H1 (cell line): ENCODE results near the gene DAPK1. TPM values are rescaled to one million over a fixed set of nuclear protein-coding genes. Genes with fewer than 3 reads are reported as not detected.

Experiments used
- CTCF ChIA-PET: fragments of 300-600 bp; sonication (Branson Sonifier 250); formaldehyde crosslinking; loops from one replicate; lab custom pipeline; 2021; ENCODE audit not compliant: partially characterized antibody; lab: Charles Lee
- POLR2A ChIA-PET: fragments of 300-600 bp; sonication (Branson Sonifier 250); formaldehyde crosslinking; loops from one replicate; lab custom pipeline; 2021; ENCODE audit warnings: inconsistent platforms; ENCODE audit not compliant: partially characterized antibody; lab: Charles Lee
- DNase-seq, 2 experiments: peaks; one replicate each; pipeline versions ENCODE4 v3.0.0 to v3.0.0-alpha.2; 2010 to 2022; ENCODE audit warnings: low spot score in 2 of 2, low read depth in 1 of 2, mixed read lengths in 1 of 2
- FAIRE-seq: peaks from 2 replicates; lab custom pipeline; 2011; peaks lifted over from hg19 to GRCh38; lab: Jason Lieb, UNC
- H2AFZ ChIP-seq: 2 replicates; pipeline ENCODE4 v1.8.1; 2012; ENCODE audit warnings: low read length, inconsistent platforms
- H2AK5ac ChIP-seq: 2 replicates; pipeline ENCODE4 v1.6.1; 2013; ENCODE audit warnings: low read depth, low read length
- H2BK120ac ChIP-seq: replicated peaks from 2 replicates; pipeline ENCODE3; 2013; ENCODE audit warnings: low read depth, low read length, inconsistent platforms
- H2BK12ac ChIP-seq: 2 replicates; pipeline ENCODE4 v1.6.1; 2013; ENCODE audit warnings: low read depth, low read length
- H2BK15ac ChIP-seq: 2 replicates; pipeline ENCODE4 v1.6.1; 2013; ENCODE audit warnings: low read length
- H2BK20ac ChIP-seq: 2 replicates; pipeline ENCODE4 v1.6.1; 2013; ENCODE audit warnings: low read length
- H2BK5ac ChIP-seq: 2 replicates; pipeline ENCODE4 v1.6.1; 2013; ENCODE audit warnings: low read depth, low read length
- H3K14ac ChIP-seq: 2 replicates; pipeline ENCODE4 v1.6.1; 2013; ENCODE audit warnings: inconsistent platforms; ENCODE audit not compliant: insufficient read length
- H3K18ac ChIP-seq: 2 replicates; pipeline ENCODE4 v1.6.1; 2013; ENCODE audit warnings: low read length; ENCODE audit errors: extremely low read depth
- H3K23ac ChIP-seq: 2 replicates; pipeline ENCODE4 v1.6.1; 2013; ENCODE audit warnings: inconsistent platforms; ENCODE audit not compliant: insufficient read length
- H3K23me2 ChIP-seq: 2 replicates; pipeline ENCODE4 v1.6.1; 2013; ENCODE audit warnings: low read depth, low read length
- H3K27ac ChIP-seq: 2 replicates; pipeline ENCODE4 v1.6.1; 2011; ENCODE audit warnings: low read depth, low read length, inconsistent platforms
- H3K27me3 ChIP-seq, 4 experiments: replicated peaks in 1 of 4; 1 replicate in 1 of 4; 2 replicates in 3 of 4; pipeline versions ENCODE4 v1.6.1 to v1.8.1; 2011 to 2013; ENCODE audit warnings: low read length in 3 of 4, mild to moderate bottlenecking in 3 of 4, inconsistent platforms in 2 of 4, mixed read lengths in 2 of 4, moderate library complexity in 1 of 4; ENCODE audit not compliant: control insufficient read depth in 3 of 4, insufficient read depth in 3 of 4; ENCODE audit errors: extremely low read depth in 1 of 4
- H3K36me3 ChIP-seq, 4 experiments: 2 replicates each; pipeline versions ENCODE4 v1.6.1 to v1.8.1; 2011 to 2013; ENCODE audit warnings: mild to moderate bottlenecking in 4 of 4, low read length in 3 of 4, moderate library complexity in 2 of 4, control low read depth in 1 of 4, inconsistent platforms in 1 of 4; ENCODE audit not compliant: insufficient read depth in 4 of 4, control insufficient read depth in 2 of 4
- H3K4ac ChIP-seq: replicated peaks from 2 replicates; pipeline ENCODE3; 2013; ENCODE audit warnings: low read length, low read depth, mixed read lengths, inconsistent platforms; ENCODE audit not compliant: insufficient read length
- H3K4me1 ChIP-seq, 4 experiments: replicated peaks in 1 of 4; 1 replicate in 1 of 4; 2 replicates in 3 of 4; pipeline versions ENCODE4 v1.6.1 to v1.8.1; 2011 to 2013; ENCODE audit warnings: low read length in 3 of 4, inconsistent platforms in 2 of 4, mixed read lengths in 1 of 4; ENCODE audit not compliant: insufficient read depth in 4 of 4, control insufficient read depth in 3 of 4
- H3K4me2 ChIP-seq, 2 experiments: 2 replicates each; pipeline versions ENCODE4 v1.6.1 to v1.8.1; 2011 to 2013; ENCODE audit warnings: low read depth in 2 of 2, low read length in 2 of 2, control low read depth in 1 of 2, inconsistent platforms in 1 of 2, mild to moderate bottlenecking in 1 of 2; ENCODE audit not compliant: insufficient read depth in 1 of 2
- H3K4me3 ChIP-seq, 4 experiments: fragments of 200-600, 300-600 bp in 1 of 4; sonication (generic), shearing (Covaris generic), sonication (Bioruptor Twin) in 1 of 4; 2 replicates each; pipeline versions ENCODE4 v1.5.1 to v1.8.1; 2011 to 2016; ENCODE audit warnings: low read length in 4 of 4, low read depth in 3 of 4, control low read depth in 2 of 4, inconsistent platforms in 2 of 4, mild to moderate bottlenecking in 2 of 4, mixed read lengths in 1 of 4, moderate library complexity in 1 of 4; ENCODE audit not compliant: insufficient read depth in 2 of 4; ENCODE audit errors: extremely low read depth in 1 of 4
- H3K56ac ChIP-seq: replicated peaks from 2 replicates; pipeline ENCODE3; 2013; ENCODE audit warnings: low read depth, mild to moderate bottlenecking, mixed read lengths, low read length, inconsistent platforms; ENCODE audit not compliant: insufficient read length
- H3K79me1 ChIP-seq: 2 replicates; pipeline ENCODE4 v1.6.1; 2013; ENCODE audit warnings: low read depth, low read length, control low read depth
- H3K79me2 ChIP-seq, 2 experiments: 2 replicates each; pipeline versions ENCODE4 v1.6.1 to v1.8.1; 2012 to 2013; ENCODE audit warnings: low read length in 2 of 2, mild to moderate bottlenecking in 2 of 2, inconsistent platforms in 1 of 2; ENCODE audit not compliant: insufficient read depth in 2 of 2, control insufficient read depth in 1 of 2
- H3K9ac ChIP-seq, 4 experiments: replicated peaks in 1 of 4; 1 replicate in 1 of 4; 2 replicates in 3 of 4; pipeline versions ENCODE4 v1.6.1 to v1.8.1; 2011 to 2013; ENCODE audit warnings: low read depth in 3 of 4, low read length in 3 of 4, control low read depth in 2 of 4, mild to moderate bottlenecking in 2 of 4, moderate library complexity in 2 of 4, inconsistent platforms in 1 of 4; ENCODE audit errors: extremely low read depth in 1 of 4
- H3K9me3 ChIP-seq, 2 experiments: 2 replicates each; pipeline versions ENCODE4 v1.6.1 to v1.8.1; 2012 to 2013; ENCODE audit warnings: mild to moderate bottlenecking in 2 of 2, moderate library complexity in 2 of 2, control low read depth in 1 of 2, inconsistent platforms in 1 of 2, low read depth in 1 of 2, low read length in 1 of 2, mixed read lengths in 1 of 2; ENCODE audit not compliant: insufficient read depth in 2 of 2
- H4K20me1 ChIP-seq, 2 experiments: replicated peaks in 1 of 2; 2 replicates each; pipeline versions ENCODE3 to v1.8.1; 2011 to 2013; ENCODE audit warnings: inconsistent platforms in 2 of 2, low read length in 2 of 2, mild to moderate bottlenecking in 1 of 2; ENCODE audit not compliant: insufficient read depth in 2 of 2, control insufficient read depth in 1 of 2
- H4K5ac ChIP-seq: 2 replicates; pipeline ENCODE4 v1.6.1; 2013; ENCODE audit warnings: low read length, low read depth, mixed read lengths, inconsistent platforms; ENCODE audit not compliant: insufficient read length
- H4K8ac ChIP-seq: 2 replicates; pipeline ENCODE4 v1.8.0; 2013; ENCODE audit warnings: mild to moderate bottlenecking, moderate library complexity, low read length, inconsistent platforms; ENCODE audit not compliant: insufficient read depth; ENCODE audit errors: extremely low read depth
- H4K91ac ChIP-seq: replicated peaks from 2 replicates; pipeline ENCODE3; 2013; ENCODE audit warnings: low read length, mixed read lengths, inconsistent platforms; ENCODE audit not compliant: insufficient read length
- CEBPB ChIP-seq: IDR thresholded peaks from 2 replicates; pipeline ENCODE4 v1.6.1; 2012; ENCODE audit warnings: low read depth, low read length
- HDAC6 ChIP-seq: IDR thresholded peaks from one replicate; pipeline ENCODE4 v1.7.1; 2012; ENCODE audit warnings: low read depth, mild to moderate bottlenecking, inconsistent platforms, low read length, moderate library complexity
- JUND ChIP-seq: IDR thresholded peaks from 2 replicates; pipeline ENCODE4 v1.6.1; 2011; ENCODE audit warnings: mild to moderate bottlenecking, improper control_type of control experiment, low read length
- KDM1A ChIP-seq: fragments of 200-600, 300-600 bp; sonication (generic); IDR thresholded peaks from 2 replicates; pipeline ENCODE4 v1.7.1; 2016; ENCODE audit warnings: mild to moderate bottlenecking, low read length, borderline replicate concordance
- KDM4A ChIP-seq: IDR thresholded peaks from one replicate; pipeline ENCODE4 v1.7.1; 2012; ENCODE audit warnings: low read depth, mild to moderate bottlenecking, moderate library complexity, low read length, inconsistent platforms; ENCODE audit not compliant: severe bottlenecking
- POLR2A ChIP-seq, 2 experiments: IDR thresholded peaks; 1 replicate in 1 of 2; 2 replicates in 1 of 2; pipeline ENCODE4 v1.6.1; 2011; ENCODE audit warnings: low read depth in 2 of 2, low read length in 2 of 2, mild to moderate bottlenecking in 2 of 2; ENCODE audit errors: control extremely low read depth in 1 of 2
- RFX5 ChIP-seq: IDR thresholded peaks from 2 replicates; pipeline ENCODE4 v1.6.1; 2011; ENCODE audit warnings: low read depth, low read length, improper control_type of control experiment, borderline replicate concordance
- RNF2 ChIP-seq: fragments of 200-900, 300-1000 bp; sonication (generic); IDR thresholded peaks from 2 replicates; pipeline ENCODE4 v1.7.1; 2016; ENCODE audit warnings: borderline replicate concordance, low read depth, mild to moderate bottlenecking, antibody characterized with exemption, low read length; ENCODE audit not compliant: poor library complexity, severe bottlenecking; ENCODE audit errors: missing control alignments
- RXRA ChIP-seq: IDR thresholded peaks from 2 replicates; pipeline ENCODE4 v1.6.1; 2011; ENCODE audit warnings: low read depth, mild to moderate bottlenecking, low read length, moderate library complexity; ENCODE audit not compliant: insufficient read depth
- SIN3A ChIP-seq, 2 experiments: IDR thresholded peaks in 1 of 2; conservative IDR thresholded peaks in 1 of 2; 2 replicates each; pipeline ENCODE4 v1.6.1; 2011 to 2012; ENCODE audit warnings: low read length in 2 of 2, improper control_type of control experiment in 1 of 2, low read depth in 1 of 2, mild to moderate bottlenecking in 1 of 2
- SP1 ChIP-seq: IDR thresholded peaks from 2 replicates; pipeline ENCODE4 v1.6.1; 2011; ENCODE audit warnings: low read depth, low read length
- SP2 ChIP-seq: IDR thresholded peaks from 2 replicates; pipeline ENCODE4 v1.6.1; 2012; ENCODE audit warnings: mild to moderate bottlenecking, low read length, inconsistent platforms
- SUZ12 ChIP-seq: fragments of 200-600 bp; sonication (generic); IDR thresholded peaks from 2 replicates; pipeline ENCODE4 v1.6.1; 2012; ENCODE audit warnings: mild to moderate bottlenecking, inconsistent platforms, low read length, moderate library complexity, mixed read lengths
- TAF1 ChIP-seq: IDR thresholded peaks from 2 replicates; pipeline ENCODE4 v1.6.1; 2011; ENCODE audit warnings: mild to moderate bottlenecking, low read depth, low read length
- YY1 ChIP-seq: IDR thresholded peaks from 2 replicates; pipeline ENCODE4 v1.6.1; 2011; ENCODE audit warnings: low read depth, mild to moderate bottlenecking, low read length
- WGBS, 2 experiments: shearing (Covaris generic) in 1 of 2; methylation state at CpG; one replicate each; pipeline versions ENCODE4 v1.1.6 to v1.1.7; 2013 to 2015; ENCODE audit warnings: low lambda C conversion rate in 2 of 2, mixed read lengths in 2 of 2, inconsistent platforms in 1 of 2, low coverage in 1 of 2, missing lambda C conversion rate in 1 of 2; ENCODE audit not compliant: insufficient replicate concordance in 2 of 2, insufficient coverage in 1 of 2, insufficient read length in 1 of 2; ENCODE audit errors: extremely low coverage in 1 of 2, missing lambda C conversion rate in 1 of 2; 5-methylcytosine and 5-hydroxymethylcytosine counted together
- polyA plus RNA-seq, 7 experiments: library from polyadenylated mRNA; depleted of rRNA in 3 of 7; stranded (reverse) in 5 of 7; unstranded in 2 of 7; fragments of >200 nt in 5 of 7; fragments of 200-250 nt in 2 of 7; gene quantifications; 1 replicate in 5 of 7; 2 replicates in 1 of 7; 4 replicates in 1 of 7; pipeline versions ENCODE4 v1.2.1 to v1.2.3, GENCODE V29; 2011 to 2013; ENCODE audit warnings: missing spikeins in 2 of 7, mixed read lengths in 2 of 7
- total RNA-seq: library from RNA; stranded (reverse); fragmentation: NEBNext Ultra II Directional; extraction: Animal tissue kit (Norgen Biotek cat#: 25700); gene quantifications from 2 replicates; pipeline ENCODE4 v1.2.1, GENCODE V29; 2021

The DAPK1 gene
- total and polyA plus RNA-seq, 2 of the 8 experiments (the other 6 are each of a cell fraction or from before 2014, with no cell fraction given), result 62.4 to 131 TPM

DNA sequence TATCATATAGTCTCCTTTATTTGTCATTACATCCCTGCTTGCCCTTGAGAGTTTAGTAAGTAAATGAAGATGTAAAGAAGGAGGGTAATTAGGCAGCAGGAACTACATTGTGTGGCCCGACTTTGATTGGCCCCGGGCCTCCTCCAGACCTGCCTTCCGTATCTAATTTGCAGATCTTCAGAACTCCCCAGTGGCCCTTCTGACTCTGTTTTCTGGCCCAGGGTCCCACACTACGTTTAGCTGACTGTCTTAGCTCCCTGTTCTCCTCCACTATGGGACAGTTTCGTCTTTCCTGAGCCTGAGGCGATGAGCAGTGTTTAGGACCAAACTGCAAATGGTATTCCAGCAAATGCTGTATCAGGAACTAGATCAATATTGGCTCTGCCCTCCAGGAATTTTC lies 206.7 kb downstream of the DAPK1 start:
- Histone ChIP-seq H4K5ac (no peak overlapping the region), H2BK20ac (no peak overlapping the region), H3K27ac (no peak overlapping the region), H2BK15ac (no peak overlapping the region), H3K4me3 (no peak overlapping the region), H3K23me2 (no peaks in the 10 kb centered on the region), H3K4me2 (no peak overlapping the region), H3K14ac (no peak overlapping the region), H2BK120ac (no peak overlapping the region), H3K79me2 (no peaks in the 10 kb centered on the region), H2BK5ac (no peak overlapping the region), H3K4ac (no peak overlapping the region), H3K56ac (no peak overlapping the region), H4K91ac (no peak overlapping the region), H4K8ac (no peak overlapping the region), H3K36me3 (peaks cover 24 to 79% (median 42%) of the 10 kb centered on the region in 4 experiments), H3K79me1 (no peaks in the 10 kb centered on the region), H2AK5ac (no peak overlapping the region), H3K4me1 (0 out of 7 replicates have a peak, but pooled peaks cover 0 to 4% (median 0%) of the 10 kb centered on the region in 4 experiments), H4K20me1 (peaks cover 0 to 2% of the 10 kb centered on the region in 2 experiments), H3K18ac (no peak overlapping the region), H2BK12ac (no peak overlapping the region), H3K27me3 (no peaks in the 10 kb centered on the region), H2AFZ (no peak overlapping the region), H3K23ac (no peak overlapping the region), H3K9me3 (no peaks in the 10 kb centered on the region), H3K9ac (no peak overlapping the region; a peak in 1 of 7 replicates)
- WGBS, 2 experiments, result 90% methylated on average over 6 of the region's 6 CpGs; no CpG with 5 or more reads in 1 of the 2 experiments
- no peak for FAIRE-seq
- ChIA-PET CTCF (interaction anchor here (1.4 to 1.5 kb wide), 2 partner anchors 18 to 27 kb away, joined by 3 to 4 read pairs; no protein-coding TSS in a partner anchor), POLR2A (no interaction called here)
- no peak for DNase-seq
- TF ChIP-seq POLR2A (IDR thresholded peaks at IDR 0.05; ENCODE audit: control extremely low read depth in 1 of 2, low read depth in 2 of 2, low read length in 2 of 2), result no peak
- TF ChIP-seq RNF2, result no peak
- no peak for TF ChIP-seq TAF1
- TF ChIP-seq SIN3A (conservative IDR thresholded peaks at IDR 0.05 in 1 of 2, IDR thresholded peaks at IDR 0.05 in 1 of 2; ENCODE audit: low read depth in 1 of 2, low read length in 2 of 2), result no peak
- no peak for TF ChIP-seq SUZ12
- no peak for TF ChIP-seq CEBPB
- no peak for TF ChIP-seq HDAC6
- no peak for TF ChIP-seq SP2
- no peak for TF ChIP-seq KDM1A
- no peak for TF ChIP-seq RFX5
- TF ChIP-seq SP1, result no peak
- no peak for TF ChIP-seq KDM4A
- TF ChIP-seq RXRA, result no peak
- no peak for TF ChIP-seq YY1
- no peak for TF ChIP-seq JUND
